Ishikawa (cell line): Measurements from ENCODE around the gene RNF44.

Source experiments
- CEBPB ChIP-seq: IDR thresholded peaks from 2 replicates; pipeline ENCODE4 v1.6.1; 2012
- EGR1 ChIP-seq: IDR thresholded peaks from 2 replicates; pipeline ENCODE4 v1.6.1; 2012
- EP300 ChIP-seq: IDR thresholded peaks from 2 replicates; pipeline ENCODE4 v1.6.1; 2012; ENCODE audit warnings: borderline replicate concordance
- NFIC ChIP-seq: IDR thresholded peaks from 2 replicates; pipeline ENCODE4 v1.6.1; 2012
- RAD21 ChIP-seq: IDR thresholded peaks from 2 replicates; pipeline ENCODE4 v1.6.1; 2012; ENCODE audit warnings: low read depth
- TAF1 ChIP-seq: IDR thresholded peaks from 2 replicates; pipeline ENCODE4 v1.6.1; 2012; ENCODE audit warnings: low read depth, mild to moderate bottlenecking
- TCF12 ChIP-seq: IDR thresholded peaks from 2 replicates; pipeline ENCODE4 v1.6.1; 2012; ENCODE audit warnings: low read depth
- TEAD4 ChIP-seq: IDR thresholded peaks from 2 replicates; pipeline ENCODE4 v1.6.1; 2012
- YY1 ChIP-seq: IDR thresholded peaks from 2 replicates; pipeline ENCODE4 v1.6.1; 2012; ENCODE audit warnings: low read depth
- ZBTB7A ChIP-seq: IDR thresholded peaks from 2 replicates; pipeline ENCODE4 v1.6.1; 2012; ENCODE audit warnings: low read depth
- TF ChIP-seq, protein P1 (sequence below): IDR thresholded peaks from 2 replicates; pipeline ENCODE4 v1.6.1; 2012; ENCODE audit warnings: low read depth, mild to moderate bottlenecking
- TF ChIP-seq, protein P2 (sequence below): IDR thresholded peaks from 2 replicates; pipeline ENCODE4 v1.6.1; 2012
- TF ChIP-seq, protein P3 (sequence below): IDR thresholded peaks from 2 replicates; pipeline ENCODE4 v1.6.1; 2012

DNA sequence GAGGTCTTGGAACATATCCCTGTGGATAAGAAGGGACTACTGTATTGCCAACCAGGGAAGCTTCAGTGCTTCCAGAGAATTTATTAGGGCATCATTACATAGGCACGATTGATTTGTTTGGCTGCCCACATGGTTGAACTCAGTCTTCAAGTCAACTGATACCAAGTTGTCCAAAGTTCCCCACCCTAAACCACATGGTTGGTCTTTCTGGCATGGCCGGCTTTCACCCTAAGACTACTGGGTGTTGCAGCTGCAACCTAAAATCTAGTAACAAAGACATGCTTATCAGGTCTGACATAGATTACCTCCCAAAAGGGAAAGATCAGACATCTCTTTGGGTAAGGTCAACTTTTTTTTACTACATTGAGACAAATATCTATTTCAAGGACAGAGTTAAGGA, 52.0 kb downstream of the RNF44 start:
- no peak for TF ChIP-seq YY1
- TF ChIP-seq, protein P1, sequence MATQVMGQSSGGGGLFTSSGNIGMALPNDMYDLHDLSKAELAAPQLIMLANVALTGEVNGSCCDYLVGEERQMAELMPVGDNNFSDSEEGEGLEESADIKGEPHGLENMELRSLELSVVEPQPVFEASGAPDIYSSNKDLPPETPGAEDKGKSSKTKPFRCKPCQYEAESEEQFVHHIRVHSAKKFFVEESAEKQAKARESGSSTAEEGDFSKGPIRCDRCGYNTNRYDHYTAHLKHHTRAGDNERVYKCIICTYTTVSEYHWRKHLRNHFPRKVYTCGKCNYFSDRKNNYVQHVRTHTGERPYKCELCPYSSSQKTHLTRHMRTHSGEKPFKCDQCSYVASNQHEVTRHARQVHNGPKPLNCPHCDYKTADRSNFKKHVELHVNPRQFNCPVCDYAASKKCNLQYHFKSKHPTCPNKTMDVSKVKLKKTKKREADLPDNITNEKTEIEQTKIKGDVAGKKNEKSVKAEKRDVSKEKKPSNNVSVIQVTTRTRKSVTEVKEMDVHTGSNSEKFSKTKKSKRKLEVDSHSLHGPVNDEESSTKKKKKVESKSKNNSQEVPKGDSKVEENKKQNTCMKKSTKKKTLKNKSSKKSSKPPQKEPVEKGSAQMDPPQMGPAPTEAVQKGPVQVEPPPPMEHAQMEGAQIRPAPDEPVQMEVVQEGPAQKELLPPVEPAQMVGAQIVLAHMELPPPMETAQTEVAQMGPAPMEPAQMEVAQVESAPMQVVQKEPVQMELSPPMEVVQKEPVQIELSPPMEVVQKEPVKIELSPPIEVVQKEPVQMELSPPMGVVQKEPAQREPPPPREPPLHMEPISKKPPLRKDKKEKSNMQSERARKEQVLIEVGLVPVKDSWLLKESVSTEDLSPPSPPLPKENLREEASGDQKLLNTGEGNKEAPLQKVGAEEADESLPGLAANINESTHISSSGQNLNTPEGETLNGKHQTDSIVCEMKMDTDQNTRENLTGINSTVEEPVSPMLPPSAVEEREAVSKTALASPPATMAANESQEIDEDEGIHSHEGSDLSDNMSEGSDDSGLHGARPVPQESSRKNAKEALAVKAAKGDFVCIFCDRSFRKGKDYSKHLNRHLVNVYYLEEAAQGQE: no peak
- no peak for TF ChIP-seq ZBTB7A
- TF ChIP-seq EP300: no peak
- TF ChIP-seq TAF1: no peak
- TF ChIP-seq NFIC: no peak
- no peak for TF ChIP-seq TEAD4
- no peak for TF ChIP-seq CEBPB
- TF ChIP-seq TCF12: no peak
- TF ChIP-seq, protein P2, sequence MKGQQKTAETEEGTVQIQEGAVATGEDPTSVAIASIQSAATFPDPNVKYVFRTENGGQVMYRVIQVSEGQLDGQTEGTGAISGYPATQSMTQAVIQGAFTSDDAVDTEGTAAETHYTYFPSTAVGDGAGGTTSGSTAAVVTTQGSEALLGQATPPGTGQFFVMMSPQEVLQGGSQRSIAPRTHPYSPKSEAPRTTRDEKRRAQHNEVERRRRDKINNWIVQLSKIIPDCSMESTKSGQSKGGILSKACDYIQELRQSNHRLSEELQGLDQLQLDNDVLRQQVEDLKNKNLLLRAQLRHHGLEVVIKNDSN: no peak
- TF ChIP-seq, protein P3, sequence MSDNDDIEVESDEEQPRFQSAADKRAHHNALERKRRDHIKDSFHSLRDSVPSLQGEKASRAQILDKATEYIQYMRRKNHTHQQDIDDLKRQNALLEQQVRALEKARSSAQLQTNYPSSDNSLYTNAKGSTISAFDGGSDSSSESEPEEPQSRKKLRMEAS: no peak
- no peak for TF ChIP-seq EGR1
- TF ChIP-seq RAD21: no peak
